ENCODE data around the gene CXXC1. TPM values are rescaled to one million over a fixed set of nuclear protein-coding genes. Genes with fewer than 3 reads are reported as not detected.

Gene CXXC1
- total and polyA plus RNA-seq, 2 of the 13 experiments (the other 11 are each of a cell fraction or from before 2014, with no cell fraction given) = 32.9 to 39.0 TPM

DNA sequence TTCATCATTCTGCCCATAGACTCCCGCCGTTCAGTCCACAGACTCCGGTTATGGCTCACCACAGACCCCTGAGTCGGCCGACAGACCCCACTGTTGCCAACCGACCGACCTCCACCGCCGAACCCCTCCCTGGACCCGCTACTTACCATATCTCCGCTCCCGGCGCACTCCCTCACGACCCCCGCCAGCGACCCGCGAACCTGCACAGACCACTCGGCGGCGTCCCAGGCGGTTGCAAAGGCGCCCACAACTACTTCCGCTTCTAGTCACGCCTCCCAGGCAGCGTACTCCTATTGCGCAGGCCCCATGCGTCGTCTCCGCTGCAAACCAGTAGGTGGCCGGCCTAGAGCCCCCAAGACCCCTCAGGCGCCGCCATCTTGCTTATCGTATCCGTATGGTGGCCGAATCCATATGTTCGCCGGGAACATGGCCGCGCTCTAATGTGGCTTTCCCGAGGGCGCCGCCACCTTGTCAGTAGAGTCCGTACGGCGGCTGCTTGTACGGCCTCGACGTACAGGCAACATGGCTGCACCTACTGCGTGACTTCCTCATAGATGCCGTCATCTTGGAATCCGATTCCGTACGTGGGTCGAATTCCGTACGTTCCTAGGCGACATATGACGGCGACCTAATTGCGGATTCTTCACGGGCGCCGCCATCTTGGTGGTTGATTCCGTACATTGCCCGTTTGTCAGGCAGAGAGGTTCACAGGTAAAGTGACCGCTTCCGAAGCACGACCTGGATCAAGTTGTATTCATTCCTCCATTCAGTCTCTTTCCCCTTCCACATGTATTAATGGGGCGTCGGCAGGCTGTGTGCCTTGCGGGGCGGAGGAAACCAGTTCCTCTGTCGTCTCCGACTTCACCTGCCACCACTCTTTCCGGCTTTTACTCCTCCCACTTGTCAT lies at the start of gene CXXC1 (continued):
- TF ChIP-seq GRHL1 (CRISPR knock-in tag; conservative IDR thresholded peaks at IDR 0.05) (no peak), ZMYM3 (CRISPR knock-in tag; IDR thresholded peaks at IDR 0.05) (no peak; the same call in 1 of the 2 replicates), DMAP1 (CRISPR knock-in tag; IDR thresholded peaks at IDR 0.05) (peak; percentile 57; the same call in 1 of the 2 replicates), JUNB (CRISPR knock-in tag; IDR thresholded peaks at IDR 0.05; ENCODE audit: borderline replicate concordance) (no peak), CAMTA2 (CRISPR knock-in tag; IDR thresholded peaks at IDR 0.05; ENCODE audit: borderline replicate concordance) (no peak), ZNF468 (CRISPR knock-in tag; IDR thresholded peaks at IDR 0.05) (no peak), CEBPG (CRISPR knock-in tag; IDR thresholded peaks at IDR 0.05) (peak; percentile 60), KLF9 (CRISPR knock-in tag; IDR thresholded peaks at IDR 0.05; ENCODE audit: low read depth) (no peak), ZNF792 (CRISPR knock-in tag; IDR thresholded peaks at IDR 0.05) (0 out of 2 replicates have a peak, but pooled peaks have one; percentile 50), ZNF776 (CRISPR knock-in tag; IDR thresholded peaks at IDR 0.05) (0 out of 2 replicates have a peak, but pooled peaks have one; percentile 81), ZNF331 (CRISPR knock-in tag; IDR thresholded peaks at IDR 0.05) (peak; percentile 60; the same call in 1 of the 2 replicates), DRAP1 (CRISPR knock-in tag; IDR thresholded peaks at IDR 0.05) (peak; percentile 58), EZH2 (conservative IDR thresholded peaks at IDR 0.05; ENCODE audit: low read depth, low read length) (no peak), ZNF672 (CRISPR knock-in tag; IDR thresholded peaks at IDR 0.05) (no peak), TCF7L2 (IDR thresholded peaks at IDR 0.05; ENCODE audit: low read depth, low read length) (no peak), SMAD1 (CRISPR knock-in tag; IDR thresholded peaks at IDR 0.05; ENCODE audit: borderline replicate concordance, low read depth) (peak; percentile 69; the same call in 1 of the 2 replicates), GABPB1 (CRISPR knock-in tag; IDR thresholded peaks at IDR 0.05) (peak; percentile 98), ZNF883 (CRISPR knock-in tag; IDR thresholded peaks at IDR 0.05; ENCODE audit: not compliant biosample characterization) (peak; percentile 28), ZNF350 (CRISPR knock-in tag; IDR thresholded peaks at IDR 0.05; ENCODE audit: borderline replicate concordance, low read depth) (peak; percentile 91; the same call in 1 of the 2 replicates), ZNF354B (CRISPR knock-in tag; IDR thresholded peaks at IDR 0.05) (no peak), ZC3H4 (CRISPR knock-in tag; IDR thresholded peaks at IDR 0.05; ENCODE audit: borderline replicate concordance) (no peak), GMEB1 (CRISPR knock-in tag; IDR thresholded peaks at IDR 0.05; ENCODE audit: borderline replicate concordance) (peak; percentile 98), MIXL1 (CRISPR knock-in tag; IDR thresholded peaks at IDR 0.05) (peak; percentile 66; the same call in 1 of the 2 replicates), NFKBIZ (CRISPR knock-in tag; IDR thresholded peaks at IDR 0.05) (no peak), NR2F6 (IDR thresholded peaks at IDR 0.05) (no peak), NR2F6 (CRISPR knock-in tag; IDR thresholded peaks at IDR 0.05) (peak; percentile 34; the same call in 1 of the 2 replicates)
- TF ChIP-seq, protein P1, sequence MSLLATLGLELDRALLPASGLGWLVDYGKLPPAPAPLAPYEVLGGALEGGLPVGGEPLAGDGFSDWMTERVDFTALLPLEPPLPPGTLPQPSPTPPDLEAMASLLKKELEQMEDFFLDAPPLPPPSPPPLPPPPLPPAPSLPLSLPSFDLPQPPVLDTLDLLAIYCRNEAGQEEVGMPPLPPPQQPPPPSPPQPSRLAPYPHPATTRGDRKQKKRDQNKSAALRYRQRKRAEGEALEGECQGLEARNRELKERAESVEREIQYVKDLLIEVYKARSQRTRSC (CRISPR knock-in tag; IDR thresholded peaks at IDR 0.05; ENCODE audit: low read depth) = 0 out of 2 replicates have a peak, but pooled peaks have one; percentile 25
